ENCODE measurements around the gene KBTBD6. TPM values are rescaled to one million over a fixed set of nuclear protein-coding genes. Genes with fewer than 3 reads are reported as not detected.

Gene KBTBD6
- total RNA-seq, 1 donor from 2014 or later: 5.3 TPM

DNA sequence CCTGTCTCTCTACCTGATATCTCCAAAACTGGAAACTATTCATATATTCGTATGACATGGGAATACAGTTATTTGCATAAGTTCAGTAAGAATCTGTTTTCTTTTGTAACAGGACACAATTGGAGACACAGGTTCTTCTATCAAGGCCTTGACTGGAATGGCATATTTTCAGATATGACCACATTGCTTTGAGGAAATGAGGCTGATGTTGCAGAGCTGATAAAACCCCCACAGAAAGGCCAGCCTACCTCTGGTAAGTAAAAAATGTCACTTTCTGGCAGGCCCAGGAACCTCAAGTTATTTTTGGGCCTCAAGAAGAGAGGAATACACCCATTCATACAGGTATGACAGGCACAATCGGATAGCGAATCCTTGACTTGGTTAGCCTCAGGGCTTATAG is 29.5 kb upstream of the KBTBD6 start:
- no peak for DNase-seq
- Histone ChIP-seq H3K36me3 (peaks cover 16% of the 10 kb centered on the region), H3K9me3 (replicated peaks) (no peaks in the 10 kb centered on the region), H3K4me1 (no peaks in the 10 kb centered on the region), H3K4me3 (no peak overlapping the region), H3K27me3 (ENCODE audit: low read depth) (no peaks in the 10 kb centered on the region), H3K27ac (replicated peaks) (no peak overlapping the region)
- intact Hi-C loops (cut with micrococcal nuclease): no loop called here
- TF ChIP-seq, protein P1, sequence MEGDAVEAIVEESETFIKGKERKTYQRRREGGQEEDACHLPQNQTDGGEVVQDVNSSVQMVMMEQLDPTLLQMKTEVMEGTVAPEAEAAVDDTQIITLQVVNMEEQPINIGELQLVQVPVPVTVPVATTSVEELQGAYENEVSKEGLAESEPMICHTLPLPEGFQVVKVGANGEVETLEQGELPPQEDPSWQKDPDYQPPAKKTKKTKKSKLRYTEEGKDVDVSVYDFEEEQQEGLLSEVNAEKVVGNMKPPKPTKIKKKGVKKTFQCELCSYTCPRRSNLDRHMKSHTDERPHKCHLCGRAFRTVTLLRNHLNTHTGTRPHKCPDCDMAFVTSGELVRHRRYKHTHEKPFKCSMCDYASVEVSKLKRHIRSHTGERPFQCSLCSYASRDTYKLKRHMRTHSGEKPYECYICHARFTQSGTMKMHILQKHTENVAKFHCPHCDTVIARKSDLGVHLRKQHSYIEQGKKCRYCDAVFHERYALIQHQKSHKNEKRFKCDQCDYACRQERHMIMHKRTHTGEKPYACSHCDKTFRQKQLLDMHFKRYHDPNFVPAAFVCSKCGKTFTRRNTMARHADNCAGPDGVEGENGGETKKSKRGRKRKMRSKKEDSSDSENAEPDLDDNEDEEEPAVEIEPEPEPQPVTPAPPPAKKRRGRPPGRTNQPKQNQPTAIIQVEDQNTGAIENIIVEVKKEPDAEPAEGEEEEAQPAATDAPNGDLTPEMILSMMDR (IDR thresholded peaks at IDR 0.05; ENCODE audit: borderline replicate concordance): no peak

DNA sequence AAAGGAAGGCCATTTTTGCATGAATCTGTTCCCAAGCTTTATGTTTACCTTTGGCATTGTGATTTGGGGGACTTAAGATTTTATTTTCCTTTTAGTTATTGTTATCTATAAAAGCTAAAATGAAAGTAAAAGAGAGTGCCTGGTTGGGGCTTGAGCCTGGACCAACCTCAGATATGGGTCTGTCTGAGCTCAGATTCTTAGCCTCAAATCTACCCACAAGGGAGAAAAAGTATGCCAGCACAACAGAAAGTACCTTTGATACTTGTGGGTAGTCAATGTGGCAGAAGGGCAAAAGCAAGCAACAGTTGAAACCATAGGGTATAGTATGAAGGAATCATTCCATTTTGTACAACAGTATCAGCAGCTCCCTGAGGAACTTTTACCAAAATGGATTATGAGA is 26.6 kb upstream of the KBTBD6 start:
- TF ChIP-seq, protein P1 (IDR thresholded peaks at IDR 0.05; ENCODE audit: borderline replicate concordance): no peak
- Histone ChIP-seq H3K27ac (replicated peaks) (no peak overlapping the region), H3K4me3 (no peak overlapping the region), H3K4me1 (no peaks in the 10 kb centered on the region), H3K27me3 (ENCODE audit: low read depth) (no peaks in the 10 kb centered on the region), H3K36me3 (peaks cover 16% of the 10 kb centered on the region), H3K9me3 (replicated peaks) (no peaks in the 10 kb centered on the region)
- intact Hi-C loops (cut with micrococcal nuclease): no loop called here
- DNase-seq: no peak

DNA sequence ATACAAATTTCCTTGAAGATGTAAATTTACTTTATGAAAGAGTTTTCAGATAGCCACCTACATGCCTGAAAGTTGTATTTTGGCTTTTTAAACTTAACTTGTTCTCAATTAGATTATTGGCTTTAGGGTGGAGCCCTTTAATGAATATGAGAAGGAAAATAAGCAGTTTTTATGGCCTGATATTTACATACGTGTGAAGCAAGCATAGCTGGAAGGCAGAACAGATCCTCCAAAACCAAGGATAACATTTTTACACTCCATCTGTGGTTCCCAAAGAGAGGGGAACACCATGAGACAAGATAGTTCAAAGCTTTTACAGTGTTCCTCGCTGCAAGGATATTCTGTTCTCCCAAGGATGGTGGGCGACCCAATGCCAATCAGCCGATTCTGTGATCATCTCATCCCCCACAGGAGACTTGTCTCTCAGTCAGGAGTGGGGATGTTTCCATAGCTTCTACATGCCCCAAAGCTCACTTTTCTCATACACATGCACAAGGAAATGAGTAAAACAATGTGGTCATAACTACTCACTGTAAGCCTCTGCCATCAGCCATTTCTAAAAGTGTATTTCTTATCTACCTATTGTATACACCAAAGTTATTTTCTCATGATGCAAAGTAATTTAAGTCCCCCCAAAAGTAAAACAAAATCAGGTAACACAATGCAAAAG is 24.6 kb upstream of the KBTBD6 start:
- Histone ChIP-seq H3K4me1 (no peaks in the 10 kb centered on the region), H3K9me3 (replicated peaks) (peaks cover 8% of the 10 kb centered on the region), H3K36me3 (no peaks in the 10 kb centered on the region), H3K27me3 (ENCODE audit: low read depth) (no peaks in the 10 kb centered on the region), H3K4me3 (no peak overlapping the region), H3K27ac (replicated peaks) (no peak overlapping the region)
- DNase-seq: no peak
- TF ChIP-seq, protein P1 (IDR thresholded peaks at IDR 0.05; ENCODE audit: borderline replicate concordance): no peak
- intact Hi-C loops (cut with micrococcal nuclease): no loop called here

DNA sequence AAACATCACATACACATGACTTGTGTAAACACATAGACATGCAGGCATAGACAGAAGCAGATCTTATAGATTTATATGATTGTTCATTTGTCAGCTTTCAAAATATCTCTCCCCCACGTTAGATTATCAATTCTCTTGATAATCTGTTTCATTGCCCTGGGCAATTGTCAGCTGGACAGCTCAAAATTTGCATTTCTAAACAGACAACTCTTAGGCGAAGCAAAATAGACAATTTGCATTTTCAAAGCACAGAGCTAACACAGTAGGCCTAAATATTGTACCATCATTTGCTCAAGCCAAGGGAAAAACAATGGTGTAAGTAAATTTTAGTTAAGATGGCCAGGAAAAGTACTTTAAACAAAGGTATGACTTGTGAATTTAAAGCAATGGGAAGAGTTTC is 24.0 kb upstream of the KBTBD6 start:
- intact Hi-C loops (cut with micrococcal nuclease): no loop called here
- TF ChIP-seq, protein P1 (IDR thresholded peaks at IDR 0.05; ENCODE audit: borderline replicate concordance): no peak
- DNase-seq: no peak

DNA sequence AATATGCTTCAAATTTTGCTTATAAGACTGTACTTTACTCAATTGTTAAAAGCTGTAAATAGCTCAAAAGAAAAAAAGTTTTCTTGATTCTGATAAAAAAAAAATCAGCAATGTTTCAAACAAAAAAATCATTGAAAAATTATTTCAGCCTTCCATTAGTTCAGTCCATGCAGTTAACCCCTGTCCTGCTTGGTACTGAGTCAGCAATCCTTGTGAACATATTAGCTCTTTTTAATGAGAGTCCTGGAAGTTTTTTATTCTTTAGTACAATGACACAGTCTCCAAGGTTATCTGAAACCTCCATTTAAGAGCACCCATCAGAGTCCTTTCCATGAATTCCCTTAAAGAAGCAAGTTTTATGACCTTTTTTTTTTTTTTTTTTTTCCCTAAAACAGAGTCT is 21.4 kb upstream of the KBTBD6 start:
- Histone ChIP-seq H3K27me3 (ENCODE audit: low read depth) (no peaks in the 10 kb centered on the region), H3K36me3 (peaks cover 21% of the 10 kb centered on the region), H3K27ac (replicated peaks) (no peak overlapping the region), H3K4me3 (no peak overlapping the region), H3K4me1 (no peaks in the 10 kb centered on the region), H3K9me3 (replicated peaks) (peaks cover 39% of the 10 kb centered on the region)
- DNase-seq: no peak
- TF ChIP-seq, protein P1 (IDR thresholded peaks at IDR 0.05; ENCODE audit: borderline replicate concordance): no peak
- intact Hi-C loops (cut with micrococcal nuclease): no loop called here

More for the DNA sequence above, 24.0 kb upstream of the KBTBD6 start:
- no peak overlapping the region for H3K27ac ChIP-seq (replicated peaks)
- no peaks in the 10 kb centered on the region for H3K4me1 ChIP-seq
- peaks cover 14% of the 10 kb centered on the region for H3K9me3 ChIP-seq (replicated peaks)
- no peak overlapping the region for H3K4me3 ChIP-seq
- no peaks in the 10 kb centered on the region for H3K27me3 ChIP-seq (ENCODE audit: low read depth)
- H3K36me3 ChIP-seq: no peaks in the 10 kb centered on the region
